Suprapubic skin (tissue), 3 donors: ENCODE measurements around the gene CDK4.

Experiments
- CTCF ChIP-seq, 2 donors: fragments of 200-600 bp in 1 of 2; fragments of 450-650 bp in 1 of 2; sonication (generic) in 1 of 2; IDR thresholded peaks; one replicate each; pipeline ENCODE4 v1.5.1; 2016 to 2019; ENCODE audit warnings: antibody characterized with exemption in 2 of 2, mild to moderate bottlenecking in 1 of 2, moderate library complexity in 1 of 2
- EP300 ChIP-seq: sonication (generic); formaldehyde crosslinking; IDR thresholded peaks from one replicate; pipeline ENCODE4 v1.6.1; 2017; ENCODE audit warnings: antibody characterized with exemption
- POLR2A ChIP-seq, 2 donors: fragments of 450-650 bp; IDR thresholded peaks; one replicate each; pipeline ENCODE4 v1.6.1; 2017; ENCODE audit warnings: antibody characterized with exemption in 2 of 2, mild to moderate bottlenecking in 2 of 2, moderate library complexity in 2 of 2

DNA sequence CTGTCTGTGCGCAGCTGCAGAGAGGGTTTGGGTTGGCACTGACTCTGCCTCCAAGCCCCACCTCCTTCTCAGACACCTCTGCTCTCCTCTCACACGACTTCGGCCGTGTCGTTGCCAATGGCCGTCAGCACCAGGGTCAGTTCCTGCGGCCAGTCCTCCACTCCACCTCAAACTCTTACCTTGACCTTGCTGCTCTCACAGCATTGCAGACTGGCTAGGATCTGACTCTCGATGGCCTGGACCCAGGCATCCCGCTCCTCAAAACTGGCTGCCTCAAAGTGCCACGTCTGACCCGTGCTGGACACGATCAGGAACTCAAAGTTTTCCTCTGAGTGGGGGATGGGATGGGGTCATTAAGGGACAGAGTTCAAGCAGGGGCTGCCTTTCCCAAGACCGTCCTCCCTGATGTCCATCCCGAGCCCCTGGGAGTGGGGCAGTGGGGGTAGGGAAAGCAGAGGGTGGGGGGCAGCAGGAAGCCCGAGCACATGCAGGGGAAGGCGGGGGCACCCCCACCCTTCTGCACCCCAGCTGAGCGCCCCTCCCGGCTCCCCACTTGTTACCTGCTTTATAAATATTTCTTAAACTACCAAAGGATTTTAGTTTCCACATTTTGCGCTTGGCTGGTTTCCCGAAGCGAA is 24.2 kb downstream of the CDK4 start:
- no peak for TF ChIP-seq POLR2A (IDR thresholded peaks at IDR 0.05)
- no peak for TF ChIP-seq CTCF (IDR thresholded peaks at IDR 0.05)
- no peak for TF ChIP-seq EP300
